ENCODE results near the gene SAA2.

- TF ChIP-seq ZNF768 (tag by site-specific recombination; IDR thresholded peaks at IDR 0.05) = no peak
- no peak for TF ChIP-seq ZNF274 (IDR thresholded peaks at IDR 0.05; ENCODE audit: low read length)
- TF ChIP-seq ZNF274 (tag by site-specific recombination; IDR thresholded peaks at IDR 0.05; ENCODE audit: borderline replicate concordance) = no peak
- TF ChIP-seq CTCF (tag by site-specific recombination; IDR thresholded peaks at IDR 0.05) = no peak
- TF ChIP-seq ZNF16 (tag by site-specific recombination; IDR thresholded peaks at IDR 0.05; ENCODE audit: low read depth) = no peak
- TF ChIP-seq ZNF350 (tag by site-specific recombination; IDR thresholded peaks at IDR 0.05) = no peak
- no peak for TF ChIP-seq REPIN1 (tag by site-specific recombination; IDR thresholded peaks at IDR 0.05; ENCODE audit: low read depth)
- TF ChIP-seq ZBTB21 (tag by site-specific recombination; IDR thresholded peaks at IDR 0.05) = no peak
- no peak for TF ChIP-seq KLF10 (tag by site-specific recombination; IDR thresholded peaks at IDR 0.05)
- TF ChIP-seq ZNF211 (tag by site-specific recombination; IDR thresholded peaks at IDR 0.05; ENCODE audit: low read depth) = no peak
- no peak for TF ChIP-seq ZEB2 (tag by site-specific recombination; IDR thresholded peaks at IDR 0.05)
- no peak for TF ChIP-seq ZBTB49 (tag by site-specific recombination; IDR thresholded peaks at IDR 0.05; ENCODE audit: low read depth)
- TF ChIP-seq ZNF521 (tag by site-specific recombination; IDR thresholded peaks at IDR 0.05) = no peak
These were observed 19.0 kb downstream of the SAA2 start for GRCh38 chr11:18229501-18229900.
